Measurements from ENCODE around the gene NTHL1.

The NTHL1 gene

DNA sequence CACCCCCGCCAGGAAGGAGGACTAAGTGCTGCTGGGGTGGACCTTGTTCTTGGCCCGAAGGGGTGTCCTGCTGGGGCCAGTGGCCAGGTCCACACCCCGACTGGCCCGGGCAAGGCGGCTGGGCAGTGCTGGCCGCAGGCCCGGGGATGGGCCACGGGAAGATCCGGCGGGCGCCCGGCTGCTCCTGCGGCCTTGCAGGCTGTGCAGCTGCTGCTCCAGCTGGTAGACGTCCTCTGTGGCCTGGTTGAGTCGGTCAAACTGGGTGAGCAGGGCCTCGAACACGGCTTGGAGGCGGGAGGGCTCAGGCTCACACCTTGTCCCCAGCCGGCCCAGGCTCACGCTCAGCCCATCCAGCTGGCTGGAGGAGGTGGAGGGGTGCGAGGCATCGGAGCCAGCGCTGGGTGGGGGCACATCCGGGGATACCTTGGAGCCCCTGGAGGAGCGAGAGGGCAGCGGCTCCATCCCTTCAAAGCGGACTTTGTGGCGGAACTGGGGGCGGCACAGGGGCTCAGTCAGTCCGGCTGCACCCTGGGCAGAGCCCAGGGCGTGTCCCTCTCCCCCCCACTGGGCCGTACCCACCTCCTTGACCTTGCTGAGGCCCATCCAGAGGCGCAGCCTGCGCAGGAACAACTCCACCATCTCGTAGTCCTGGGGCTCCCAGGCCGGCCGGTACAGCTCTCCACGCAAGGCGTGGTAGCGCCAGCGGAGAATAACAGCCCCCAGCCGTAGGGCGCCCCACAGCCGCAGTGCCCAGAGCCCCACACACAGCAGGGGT lies 42.3 kb upstream of the NTHL1 start:
- Histone ChIP-seq H3K4me3 (ENCODE audit: low read depth, low read length) (no peak overlapping the region), H3K36me3 (ENCODE audit: control insufficient read depth, insufficient read depth, low read length) (peaks cover 52% of the 10 kb centered on the region), H3K4me1 (ENCODE audit: control insufficient read depth, insufficient read depth, low read length) (no peaks in the 10 kb centered on the region), H3K9me3 (ENCODE audit: control insufficient read depth, insufficient read depth, low read length) (no peaks in the 10 kb centered on the region), H3K27me3 (ENCODE audit: control insufficient read depth, insufficient read depth, low read length) (no peaks in the 10 kb centered on the region), H3K9ac (ENCODE audit: low read depth, low read length) (peak overlapping the region; percentile 76)

DNA sequence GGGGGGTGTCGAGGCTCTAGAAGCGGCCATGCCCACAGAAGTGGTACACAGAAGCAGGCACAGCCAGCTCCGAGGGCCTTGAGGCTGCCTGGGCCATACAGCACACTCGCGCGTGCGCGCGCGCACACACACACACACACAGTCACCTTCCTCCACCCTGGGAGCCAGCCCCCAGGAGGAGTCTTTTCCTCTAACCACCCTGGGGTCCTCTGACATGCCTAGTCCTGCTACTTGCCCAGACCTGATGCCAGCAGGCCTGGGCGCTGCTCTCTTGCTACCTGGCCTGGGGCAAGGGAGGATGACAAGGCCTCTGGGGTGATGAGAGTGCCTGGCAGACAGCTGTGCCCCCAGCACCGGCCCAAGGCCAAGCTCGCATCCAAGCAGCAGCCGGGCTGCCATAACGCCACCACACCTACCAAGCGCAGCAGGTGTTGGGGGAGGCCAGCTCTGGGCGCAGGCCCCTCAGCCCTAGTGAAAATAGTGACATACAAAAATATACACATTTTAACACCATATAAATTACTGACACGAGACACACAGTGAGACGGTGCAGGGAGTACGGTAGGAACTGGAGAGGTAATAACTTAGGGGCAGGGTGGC lies 41.2 kb upstream of the NTHL1 start:
- H3K9ac ChIP-seq (ENCODE audit: low read depth, low read length), result no peak overlapping the region
- no peaks in the 10 kb centered on the region for H3K4me1 ChIP-seq (ENCODE audit: control insufficient read depth, insufficient read depth, low read length)
- no peaks in the 10 kb centered on the region for H3K9me3 ChIP-seq (ENCODE audit: control insufficient read depth, insufficient read depth, low read length)
- no peak overlapping the region for H3K4me3 ChIP-seq (ENCODE audit: low read depth, low read length)
- H3K36me3 ChIP-seq (ENCODE audit: control insufficient read depth, insufficient read depth, low read length), result peaks cover 56% of the 10 kb centered on the region
- H3K27me3 ChIP-seq (ENCODE audit: control insufficient read depth, insufficient read depth, low read length), result no peaks in the 10 kb centered on the region

DNA sequence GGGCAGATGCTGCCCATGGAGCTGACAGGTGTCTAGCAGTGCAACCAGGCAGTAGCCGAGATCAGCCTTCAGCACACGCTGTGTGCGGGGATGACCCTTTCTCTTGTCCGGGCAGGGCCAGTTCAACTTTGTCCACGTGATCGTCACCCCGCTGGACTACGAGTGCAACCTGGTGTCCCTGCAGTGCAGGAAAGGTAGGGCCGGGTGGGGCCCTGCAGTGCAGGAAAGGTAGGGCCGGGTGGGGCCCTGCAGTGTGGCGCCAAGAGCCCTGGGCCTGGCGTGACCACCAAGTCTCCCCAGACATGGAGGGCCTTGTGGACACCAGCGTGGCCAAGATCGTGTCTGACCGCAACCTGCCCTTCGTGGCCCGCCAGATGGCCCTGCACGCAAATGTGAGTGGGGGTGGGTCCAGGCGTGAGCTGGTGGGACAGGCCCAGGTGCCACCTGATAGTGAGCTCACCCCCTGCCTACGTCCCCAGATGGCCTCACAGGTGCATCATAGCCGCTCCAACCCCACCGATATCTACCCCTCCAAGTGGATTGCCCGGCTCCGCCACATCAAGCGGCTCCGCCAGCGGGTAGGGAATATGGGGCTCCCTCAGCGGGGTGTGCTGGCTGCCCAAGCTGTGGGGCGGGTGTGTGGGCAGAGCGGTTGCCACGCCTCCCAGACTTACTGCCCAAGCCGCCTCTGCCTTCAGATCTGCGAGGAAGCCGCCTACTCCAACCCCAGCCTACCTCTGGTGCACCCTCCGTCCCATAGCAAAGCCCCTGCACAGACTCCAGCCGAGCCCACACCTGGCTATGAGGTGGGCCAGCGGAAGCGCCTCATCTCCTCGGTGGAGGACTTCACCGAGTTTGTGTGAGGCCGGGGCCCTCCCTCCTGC lies 40.4 kb upstream of the NTHL1 start:
- no peak overlapping the region for H3K4me3 ChIP-seq (ENCODE audit: low read depth, low read length)
- H3K36me3 ChIP-seq (ENCODE audit: control insufficient read depth, insufficient read depth, low read length), result peaks cover 61% of the 10 kb centered on the region
- H3K9me3 ChIP-seq (ENCODE audit: control insufficient read depth, insufficient read depth, low read length), result no peaks in the 10 kb centered on the region
- H3K27me3 ChIP-seq (ENCODE audit: control insufficient read depth, insufficient read depth, low read length), result no peaks in the 10 kb centered on the region
- H3K9ac ChIP-seq (ENCODE audit: low read depth, low read length), result no peak overlapping the region
- no peaks in the 10 kb centered on the region for H3K4me1 ChIP-seq (ENCODE audit: control insufficient read depth, insufficient read depth, low read length)

- Histone ChIP-seq H3K36me3 (ENCODE audit: control insufficient read depth, insufficient read depth, low read length) (peaks cover 65% of the 10 kb centered on the region), H3K9ac (ENCODE audit: low read depth, low read length) (no peak overlapping the region), H3K4me1 (ENCODE audit: control insufficient read depth, insufficient read depth, low read length) (no peaks in the 10 kb centered on the region), H3K27me3 (ENCODE audit: control insufficient read depth, insufficient read depth, low read length) (no peaks in the 10 kb centered on the region), H3K4me3 (ENCODE audit: low read depth, low read length) (no peak overlapping the region), H3K9me3 (ENCODE audit: control insufficient read depth, insufficient read depth, low read length) (no peaks in the 10 kb centered on the region)
Measured at GRCh38 chr16:2086812-2087747, 39.4 kb upstream of the NTHL1 start.

GRCh38 chr16:2086106-2086742 lies 38.6 kb upstream of the NTHL1 start:
- H3K9me3 ChIP-seq (ENCODE audit: control insufficient read depth, insufficient read depth, low read length), result no peaks in the 10 kb centered on the region
- no peaks in the 10 kb centered on the region for H3K27me3 ChIP-seq (ENCODE audit: control insufficient read depth, insufficient read depth, low read length)
- H3K4me3 ChIP-seq (ENCODE audit: low read depth, low read length), result no peak overlapping the region
- peaks cover 73% of the 10 kb centered on the region for H3K36me3 ChIP-seq (ENCODE audit: control insufficient read depth, insufficient read depth, low read length)
- H3K9ac ChIP-seq (ENCODE audit: low read depth, low read length), result no peak overlapping the region
- H3K4me1 ChIP-seq (ENCODE audit: control insufficient read depth, insufficient read depth, low read length), result no peaks in the 10 kb centered on the region

GRCh38 chr16:2085669-2086068 lies 38.0 kb upstream of the NTHL1 start:
- Histone ChIP-seq H3K27me3 (ENCODE audit: control insufficient read depth, insufficient read depth, low read length) (no peaks in the 10 kb centered on the region), H3K36me3 (ENCODE audit: control insufficient read depth, insufficient read depth, low read length) (peaks cover 79% of the 10 kb centered on the region), H3K9me3 (ENCODE audit: control insufficient read depth, insufficient read depth, low read length) (no peaks in the 10 kb centered on the region), H3K4me1 (ENCODE audit: control insufficient read depth, insufficient read depth, low read length) (no peaks in the 10 kb centered on the region), H3K4me3 (ENCODE audit: low read depth, low read length) (no peak overlapping the region), H3K9ac (ENCODE audit: low read depth, low read length) (no peak overlapping the region)

DNA sequence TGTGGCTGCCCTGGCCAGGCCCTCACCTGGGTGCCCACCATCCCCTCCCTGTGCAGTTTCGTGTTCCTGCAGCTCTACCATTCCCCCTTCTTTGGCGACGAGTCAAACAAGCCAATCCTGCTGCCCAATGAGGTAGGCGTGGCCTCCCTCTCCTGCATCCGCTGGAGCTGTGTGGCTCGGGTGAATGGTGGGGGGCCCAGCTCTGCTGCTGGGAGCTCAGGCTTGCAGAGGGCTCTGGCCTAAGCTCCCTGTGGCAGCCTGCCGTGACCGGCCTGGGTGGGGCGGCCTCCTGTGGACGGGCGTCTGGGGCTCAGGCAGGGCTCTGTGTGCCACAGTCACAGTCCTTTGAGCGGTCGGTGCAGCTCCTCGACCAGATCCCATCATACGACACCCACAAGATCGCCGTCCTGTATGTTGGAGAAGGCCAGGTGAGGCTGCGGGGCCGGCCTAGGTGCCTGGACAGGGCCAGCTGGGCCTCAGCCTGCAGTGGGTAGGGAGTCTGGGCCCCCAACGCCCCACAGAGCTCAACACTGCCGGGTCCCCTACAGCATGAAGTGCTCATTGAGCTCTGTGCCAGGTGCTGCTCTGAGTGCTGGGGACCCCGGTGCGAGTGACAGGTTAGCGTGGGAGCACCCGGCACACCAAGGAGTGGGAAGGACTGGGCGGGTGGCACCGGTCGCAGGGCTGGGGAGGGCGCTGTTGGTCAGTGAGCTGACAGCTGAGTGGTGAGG lies 37.4 kb upstream of the NTHL1 start:
- peaks cover 79% of the 10 kb centered on the region for H3K36me3 ChIP-seq (ENCODE audit: control insufficient read depth, insufficient read depth, low read length)
- no peaks in the 10 kb centered on the region for H3K4me1 ChIP-seq (ENCODE audit: control insufficient read depth, insufficient read depth, low read length)

DNA sequence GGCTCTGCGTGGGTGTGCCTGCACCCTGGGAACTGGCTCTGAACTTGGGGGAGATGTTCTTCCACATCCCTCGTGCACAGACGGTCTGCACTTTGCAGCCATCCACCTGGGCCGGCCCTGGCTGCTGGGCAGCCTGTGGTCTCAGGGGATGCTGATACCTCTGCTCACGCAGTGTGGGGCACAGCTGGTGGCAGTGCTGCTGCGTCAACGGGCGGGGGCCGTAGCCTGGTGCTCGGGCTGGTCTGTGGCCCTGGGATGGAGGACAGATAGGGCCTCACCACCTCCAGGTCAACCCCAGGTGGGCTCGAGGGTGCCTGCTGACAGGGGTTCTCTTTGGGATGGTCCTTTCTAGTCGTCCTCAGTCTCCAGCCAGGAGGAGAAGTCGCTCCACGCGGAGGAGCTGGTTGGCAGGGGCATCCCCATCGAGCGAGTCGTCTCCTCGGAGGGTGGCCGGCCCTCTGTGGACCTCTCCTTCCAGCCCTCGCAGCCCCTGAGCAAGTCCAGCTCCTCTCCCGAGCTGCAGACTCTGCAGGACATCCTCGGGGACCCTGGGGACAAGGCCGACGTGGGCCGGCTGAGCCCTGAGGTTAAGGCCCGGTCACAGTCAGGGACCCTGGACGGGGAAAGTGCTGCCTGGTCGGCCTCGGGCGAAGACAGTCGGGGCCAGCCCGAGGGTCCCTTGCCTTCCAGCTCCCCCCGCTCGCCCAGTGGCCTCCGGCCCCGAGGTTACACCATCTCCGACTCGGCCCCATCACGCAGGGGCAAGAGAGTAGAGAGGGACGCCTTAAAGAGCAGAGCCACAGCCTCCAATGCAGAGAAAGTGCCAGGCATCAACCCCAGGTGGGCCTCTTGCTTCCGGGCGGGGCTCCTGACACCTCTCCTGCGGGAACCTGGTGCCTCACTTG lies 36.5 kb upstream of the NTHL1 start:
- H3K36me3 ChIP-seq (ENCODE audit: control insufficient read depth, insufficient read depth, low read length), result peaks cover 79% of the 10 kb centered on the region
- H3K9ac ChIP-seq (ENCODE audit: low read depth, low read length), result no peak overlapping the region
- H3K27me3 ChIP-seq (ENCODE audit: control insufficient read depth, insufficient read depth, low read length), result no peaks in the 10 kb centered on the region
- no peak overlapping the region for H3K4me3 ChIP-seq (ENCODE audit: low read depth, low read length)
- H3K9me3 ChIP-seq (ENCODE audit: control insufficient read depth, insufficient read depth, low read length), result no peaks in the 10 kb centered on the region
- H3K4me1 ChIP-seq (ENCODE audit: control insufficient read depth, insufficient read depth, low read length), result no peaks in the 10 kb centered on the region

More for the DNA sequence above, 37.4 kb upstream of the NTHL1 start:
- Histone ChIP-seq H3K9me3 (ENCODE audit: control insufficient read depth, insufficient read depth, low read length) (no peaks in the 10 kb centered on the region), H3K4me3 (ENCODE audit: low read depth, low read length) (no peak overlapping the region), H3K27me3 (ENCODE audit: control insufficient read depth, insufficient read depth, low read length) (no peaks in the 10 kb centered on the region), H3K9ac (ENCODE audit: low read depth, low read length) (no peak overlapping the region)

DNA sequence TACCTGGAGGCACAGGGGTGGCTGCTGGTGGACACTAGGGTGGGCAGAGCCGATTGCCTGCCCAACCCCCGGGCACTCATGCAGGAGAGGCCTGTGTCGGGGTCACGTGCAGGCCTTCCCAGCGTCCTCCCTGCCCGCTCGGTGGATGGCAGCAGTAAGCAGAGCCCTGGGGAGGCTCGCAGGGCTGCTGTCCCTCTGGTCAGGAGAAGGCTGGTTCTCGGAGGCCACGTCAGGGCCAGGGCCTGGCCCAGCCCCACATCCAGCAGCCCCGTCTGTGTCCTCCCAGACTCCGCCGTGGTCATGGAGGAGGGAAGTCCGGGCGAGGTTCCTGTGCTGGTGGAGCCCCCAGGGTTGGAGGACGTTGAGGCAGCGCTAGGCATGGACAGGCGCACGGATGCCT lies 35.8 kb upstream of the NTHL1 start:
- Histone ChIP-seq H3K27me3 (ENCODE audit: control insufficient read depth, insufficient read depth, low read length) (no peaks in the 10 kb centered on the region), H3K36me3 (ENCODE audit: control insufficient read depth, insufficient read depth, low read length) (peaks cover 73% of the 10 kb centered on the region), H3K4me3 (ENCODE audit: low read depth, low read length) (no peak overlapping the region), H3K9ac (ENCODE audit: low read depth, low read length) (no peak overlapping the region), H3K4me1 (ENCODE audit: control insufficient read depth, insufficient read depth, low read length) (no peaks in the 10 kb centered on the region), H3K9me3 (ENCODE audit: control insufficient read depth, insufficient read depth, low read length) (no peaks in the 10 kb centered on the region)

DNA sequence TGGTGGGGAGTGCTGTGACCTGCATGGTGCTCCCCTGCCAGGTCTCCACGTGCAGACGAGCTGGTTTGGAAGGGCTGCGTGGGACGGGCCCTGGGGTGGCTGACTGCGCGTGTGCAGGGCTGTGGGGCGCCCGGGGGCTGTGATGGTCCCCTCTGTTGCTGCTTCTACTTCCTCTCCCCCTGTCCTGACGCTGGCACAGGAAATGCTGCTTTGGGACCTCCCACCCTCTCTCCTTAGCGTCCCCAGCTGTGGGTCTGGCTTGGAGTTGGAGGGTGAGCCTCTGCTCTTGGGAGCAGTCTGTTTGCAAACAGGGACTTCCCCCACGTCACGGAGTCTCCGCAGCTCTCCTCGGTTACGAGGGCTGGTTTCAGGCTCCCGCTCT lies 35.3 kb upstream of the NTHL1 start:
- Histone ChIP-seq H3K9ac (ENCODE audit: low read depth, low read length) (no peak overlapping the region), H3K9me3 (ENCODE audit: control insufficient read depth, insufficient read depth, low read length) (no peaks in the 10 kb centered on the region), H3K4me3 (ENCODE audit: low read depth, low read length) (no peak overlapping the region), H3K27me3 (ENCODE audit: control insufficient read depth, insufficient read depth, low read length) (no peaks in the 10 kb centered on the region), H3K36me3 (ENCODE audit: control insufficient read depth, insufficient read depth, low read length) (peaks cover 69% of the 10 kb centered on the region), H3K4me1 (ENCODE audit: control insufficient read depth, insufficient read depth, low read length) (no peaks in the 10 kb centered on the region)

Measured in iPS-15b (cell line).